Measurements from ENCODE around the gene GOLGB1. TPM values are rescaled to one million over a fixed set of nuclear protein-coding genes. Genes with fewer than 3 reads are reported as not detected.

The GOLGB1 gene
- total RNA-seq, 1 donor from 2014 or later = 76.6 TPM

- H3K27ac ChIP-seq (ENCODE audit: low read depth, low read length) = no peak overlapping the region
- H3K9ac ChIP-seq (ENCODE audit: low read length) = no peak overlapping the region
- no peaks in the 10 kb centered on the region for H3K27me3 Mint-ChIP-seq (ENCODE audit: low read depth, unreplicated experiment)
- no peak overlapping the region for H3K4me2 ChIP-seq (ENCODE audit: low read length)
- no peaks in the 10 kb centered on the region for H3K36me3 ChIP-seq (ENCODE audit: insufficient read depth, low read length)
- peaks cover 22% of the 10 kb centered on the region for H3K79me2 ChIP-seq (ENCODE audit: insufficient read depth, low read length)
- TF ChIP-seq EZH2 (IDR thresholded peaks at IDR 0.05; ENCODE audit: insufficient read depth, low read length) (no peak), CTCF (IDR thresholded peaks at IDR 0.05; ENCODE audit: insufficient read depth, low read depth, low read length) (no peak)
- H3K4me3 Mint-ChIP-seq (ENCODE audit: unreplicated experiment) = no peak overlapping the region
- H3K9me3 ChIP-seq (ENCODE audit: insufficient read depth, low read depth, low read length) = no peaks in the 10 kb centered on the region
- H3K27ac Mint-ChIP-seq (ENCODE audit: unreplicated experiment) = no peak overlapping the region
- H3K36me3 Mint-ChIP-seq (ENCODE audit: low read depth, unreplicated experiment) = no peaks in the 10 kb centered on the region
- no peak overlapping the region for H3K4me3 ChIP-seq (ENCODE audit: insufficient read depth, low read depth, low read length)
- peaks cover 5% of the 10 kb centered on the region for H4K20me1 ChIP-seq (ENCODE audit: insufficient read depth, low read length)
- H3K9me3 Mint-ChIP-seq (ENCODE audit: unreplicated experiment) = no peaks in the 10 kb centered on the region
- H3K27me3 ChIP-seq (ENCODE audit: insufficient read depth, low read length) = no peaks in the 10 kb centered on the region
- H3K4me1 Mint-ChIP-seq (ENCODE audit: low read depth, unreplicated experiment) = peaks cover 4% of the 10 kb centered on the region
- no peak for FAIRE-seq
- peaks cover 13% of the 10 kb centered on the region for H3K4me1 ChIP-seq (ENCODE audit: insufficient read depth, low read length)
- H2AFZ ChIP-seq (ENCODE audit: low read depth, low read length) = no peak overlapping the region
- DNase-seq (ENCODE audit: low read depth) = no peak
Observed at GRCh38 chr3:121752261-121752660, 2.7 kb upstream of the GOLGB1 start.

GRCh38 chr3:121750087-121750415 lies 510 bp upstream of the GOLGB1 start:
- no peak overlapping the region for H3K27ac Mint-ChIP-seq (ENCODE audit: unreplicated experiment)

More at GRCh38 chr3:121750087-121750415, 510 bp upstream of the GOLGB1 start:
- no peaks in the 10 kb centered on the region for H3K27me3 ChIP-seq (ENCODE audit: insufficient read depth, low read length)
- H3K4me3 Mint-ChIP-seq (ENCODE audit: unreplicated experiment) = no peak overlapping the region
- DNase-seq (ENCODE audit: low read depth) (no peak), FAIRE-seq (no peak)
- H2AFZ ChIP-seq (ENCODE audit: low read depth, low read length) = peak overlapping the region; percentile 72
- peaks cover 19% of the 10 kb centered on the region for H4K20me1 ChIP-seq (ENCODE audit: insufficient read depth, low read length)
- peaks cover 4% of the 10 kb centered on the region for H3K4me1 Mint-ChIP-seq (ENCODE audit: low read depth, unreplicated experiment)
- H3K27me3 Mint-ChIP-seq (ENCODE audit: low read depth, unreplicated experiment) = no peaks in the 10 kb centered on the region
- H3K9me3 ChIP-seq (ENCODE audit: insufficient read depth, low read depth, low read length) = no peaks in the 10 kb centered on the region
- no peaks in the 10 kb centered on the region for H3K36me3 Mint-ChIP-seq (ENCODE audit: low read depth, unreplicated experiment)
- no peaks in the 10 kb centered on the region for H3K36me3 ChIP-seq (ENCODE audit: insufficient read depth, low read length)
- TF ChIP-seq EZH2 (IDR thresholded peaks at IDR 0.05; ENCODE audit: insufficient read depth, low read length) (no peak), CTCF (IDR thresholded peaks at IDR 0.05; ENCODE audit: insufficient read depth, low read depth, low read length) (no peak)
- peak overlapping the region; percentile 98 for H3K9ac ChIP-seq (ENCODE audit: low read length)
- H3K4me2 ChIP-seq (ENCODE audit: low read length) = peak overlapping the region; percentile 93
- peaks cover 13% of the 10 kb centered on the region for H3K4me1 ChIP-seq (ENCODE audit: insufficient read depth, low read length)
- peak overlapping the region; percentile 87 for H3K4me3 ChIP-seq (ENCODE audit: insufficient read depth, low read depth, low read length)
- H3K9me3 Mint-ChIP-seq (ENCODE audit: unreplicated experiment) = no peaks in the 10 kb centered on the region
- H3K27ac ChIP-seq (ENCODE audit: low read depth, low read length) = peak overlapping the region; percentile 96
- H3K79me2 ChIP-seq (ENCODE audit: insufficient read depth, low read length) = peaks cover 42% of the 10 kb centered on the region

Measured in astrocyte (in vitro differentiated cells and primary cell).